ENCODE measurements around the gene HLCS. TPM values are rescaled to one million over a fixed set of nuclear protein-coding genes. Genes with fewer than 3 reads are reported as not detected.

The HLCS gene
- total and polyA plus RNA-seq, 8 donors = 15.9 to 25.3 (median 16.7) TPM

DNA sequence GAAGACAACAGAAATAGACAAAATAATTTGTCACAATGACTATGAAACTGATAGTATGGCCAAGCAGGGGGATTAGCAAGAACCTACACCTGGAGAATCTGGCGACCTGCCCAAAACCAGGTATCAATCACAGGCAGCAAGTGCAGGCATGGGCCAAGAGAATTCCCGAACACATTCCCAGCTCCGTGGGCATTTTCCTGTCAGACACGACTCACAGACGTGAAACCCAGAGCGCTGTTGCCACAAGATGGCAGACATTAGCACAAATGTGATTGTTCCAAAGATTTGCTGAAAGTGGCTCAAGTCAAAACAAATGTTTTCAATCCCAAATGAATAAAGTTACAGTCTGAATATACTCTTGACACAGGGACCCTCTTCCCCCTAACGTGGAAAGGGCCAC, 36.8 kb downstream of the HLCS start:
- Histone ChIP-seq H3K36me3 (peaks cover 0 to 32% of the 10 kb centered on the region in 2 donors), H3K4me3 (no peak overlapping the region), H3K27ac (no peak overlapping the region), H3K4me1 (no peaks in the 10 kb centered on the region), H3K27me3 (no peaks in the 10 kb centered on the region), H3K9me3 (no peaks in the 10 kb centered on the region)
- intact Hi-C loops (cut with DNase I) = loop anchor here in 1 of 2 donors (10.0 kb wide), 2 partner anchors 185 to 425 kb away; no protein-coding TSS in a partner anchor
- TF ChIP-seq, protein P1, sequence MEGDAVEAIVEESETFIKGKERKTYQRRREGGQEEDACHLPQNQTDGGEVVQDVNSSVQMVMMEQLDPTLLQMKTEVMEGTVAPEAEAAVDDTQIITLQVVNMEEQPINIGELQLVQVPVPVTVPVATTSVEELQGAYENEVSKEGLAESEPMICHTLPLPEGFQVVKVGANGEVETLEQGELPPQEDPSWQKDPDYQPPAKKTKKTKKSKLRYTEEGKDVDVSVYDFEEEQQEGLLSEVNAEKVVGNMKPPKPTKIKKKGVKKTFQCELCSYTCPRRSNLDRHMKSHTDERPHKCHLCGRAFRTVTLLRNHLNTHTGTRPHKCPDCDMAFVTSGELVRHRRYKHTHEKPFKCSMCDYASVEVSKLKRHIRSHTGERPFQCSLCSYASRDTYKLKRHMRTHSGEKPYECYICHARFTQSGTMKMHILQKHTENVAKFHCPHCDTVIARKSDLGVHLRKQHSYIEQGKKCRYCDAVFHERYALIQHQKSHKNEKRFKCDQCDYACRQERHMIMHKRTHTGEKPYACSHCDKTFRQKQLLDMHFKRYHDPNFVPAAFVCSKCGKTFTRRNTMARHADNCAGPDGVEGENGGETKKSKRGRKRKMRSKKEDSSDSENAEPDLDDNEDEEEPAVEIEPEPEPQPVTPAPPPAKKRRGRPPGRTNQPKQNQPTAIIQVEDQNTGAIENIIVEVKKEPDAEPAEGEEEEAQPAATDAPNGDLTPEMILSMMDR (IDR thresholded peaks at IDR 0.05) = no peak
- no peak for ATAC-seq
- no peak for DNase-seq

DNA sequence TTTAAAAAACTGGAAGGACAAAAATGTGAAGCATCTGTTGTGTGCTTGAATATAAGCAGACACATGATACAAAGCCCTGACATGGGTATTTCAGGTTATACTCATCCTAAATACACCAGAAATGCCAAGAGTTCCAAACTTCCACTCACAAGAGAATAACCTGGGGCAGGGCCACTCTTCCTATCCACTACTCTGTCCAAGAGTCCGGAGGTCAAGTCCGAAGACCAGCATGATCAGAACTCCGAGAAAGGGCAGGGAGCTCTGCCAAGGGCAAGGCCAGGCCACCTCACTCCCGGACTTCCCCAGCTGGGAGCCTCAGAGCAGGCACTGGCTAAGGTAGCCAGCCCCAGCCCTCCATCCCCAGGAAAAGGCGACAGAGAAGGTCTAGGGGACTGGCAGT, 37.5 kb downstream of the HLCS start:
- Histone ChIP-seq H3K9me3 (no peaks in the 10 kb centered on the region), H3K4me3 (no peak overlapping the region), H3K4me1 (no peaks in the 10 kb centered on the region), H3K36me3 (peaks cover 0 to 28% of the 10 kb centered on the region in 2 donors), H3K27ac (no peak overlapping the region), H3K27me3 (no peaks in the 10 kb centered on the region)
- intact Hi-C loops (cut with DNase I) = loop anchor here in 1 of 2 donors (10.0 kb wide), 2 partner anchors 184 to 424 kb away; no protein-coding TSS in a partner anchor
- DNase-seq = no peak
- TF ChIP-seq, protein P1 (IDR thresholded peaks at IDR 0.05) = no peak
- no peak for ATAC-seq

DNA sequence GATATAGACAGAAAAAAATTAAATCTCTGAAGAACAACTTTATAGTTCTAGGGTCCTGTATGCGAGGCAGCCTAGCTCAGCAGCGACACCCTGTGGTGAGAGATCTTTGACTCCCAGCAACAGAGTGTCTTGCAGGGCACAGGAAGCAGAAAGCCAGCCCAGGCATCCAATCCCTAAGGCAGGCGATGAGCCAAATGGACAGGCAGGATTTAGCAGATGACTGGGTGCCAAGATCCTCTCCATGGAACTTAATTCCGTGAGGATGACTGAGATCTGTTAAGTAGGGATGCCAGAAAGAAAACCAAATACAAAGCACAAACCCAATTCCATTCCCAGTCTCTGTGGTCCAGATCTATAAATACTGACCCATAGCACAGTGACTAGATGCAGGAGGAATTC, 38.8 kb downstream of the HLCS start:
- Histone ChIP-seq H3K27ac (no peak overlapping the region), H3K27me3 (no peaks in the 10 kb centered on the region), H3K9me3 (no peaks in the 10 kb centered on the region), H3K4me3 (no peak overlapping the region), H3K4me1 (no peaks in the 10 kb centered on the region), H3K36me3 (peaks cover 0 to 16% of the 10 kb centered on the region in 2 donors)
- intact Hi-C loops (cut with DNase I) = loop anchor here in 1 of 2 donors (10.0 kb wide), 2 partner anchors 183 to 423 kb away; no protein-coding TSS in a partner anchor
- ATAC-seq = peak; percentile 94
- TF ChIP-seq, protein P1 (IDR thresholded peaks at IDR 0.05) = peak; percentile 77 to 84
- peak in 3 of 4 donors; percentile 56 to 87 (median 75) for DNase-seq

DNA sequence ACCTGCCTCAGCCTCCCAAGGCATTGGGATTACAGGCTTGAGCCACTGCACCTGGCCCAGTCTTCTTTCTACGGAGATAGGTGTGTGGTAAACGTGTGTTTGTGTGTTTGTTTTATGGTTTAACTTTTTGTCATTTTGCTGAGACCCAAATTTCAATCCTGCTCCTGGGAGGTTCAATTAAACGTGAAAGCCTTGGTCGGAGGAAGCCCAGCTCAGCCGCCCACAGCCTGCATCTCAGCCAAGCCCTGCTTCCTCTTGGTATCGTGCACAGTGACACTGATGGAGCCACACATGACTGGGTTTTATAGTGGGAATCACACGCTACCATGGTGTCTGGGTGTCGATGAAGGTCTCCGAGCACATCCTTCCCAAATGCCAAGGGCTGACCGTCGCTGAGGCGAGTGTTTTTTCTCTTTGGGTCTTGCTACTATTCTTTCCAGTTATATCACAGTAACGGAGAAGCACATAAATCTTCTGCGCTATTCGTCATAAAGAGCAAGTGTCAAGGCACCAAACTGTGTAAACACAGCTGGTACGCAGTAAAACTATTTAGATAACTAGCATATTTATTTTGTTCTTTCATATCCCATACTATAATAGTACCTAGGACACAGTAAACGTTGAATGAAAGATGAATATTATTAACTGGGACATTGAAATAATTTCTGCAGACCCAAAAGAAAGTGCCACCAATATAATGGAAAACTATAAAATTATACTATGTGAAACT, 39.3 kb downstream of the HLCS start:
- TF ChIP-seq, protein P1 (IDR thresholded peaks at IDR 0.05) = no peak
- intact Hi-C loops (cut with DNase I) = loop anchor here in 1 of 2 donors (10.0 kb wide), 2 partner anchors 182 to 422 kb away; no protein-coding TSS in a partner anchor
- Histone ChIP-seq H3K4me1 (no peaks in the 10 kb centered on the region), H3K4me3 (no peak overlapping the region), H3K27me3 (no peaks in the 10 kb centered on the region), H3K9me3 (no peaks in the 10 kb centered on the region), H3K36me3 (peaks cover 0 to 16% of the 10 kb centered on the region in 2 donors), H3K27ac (no peak overlapping the region)
- ATAC-seq = no peak
- DNase-seq = no peak

DNA sequence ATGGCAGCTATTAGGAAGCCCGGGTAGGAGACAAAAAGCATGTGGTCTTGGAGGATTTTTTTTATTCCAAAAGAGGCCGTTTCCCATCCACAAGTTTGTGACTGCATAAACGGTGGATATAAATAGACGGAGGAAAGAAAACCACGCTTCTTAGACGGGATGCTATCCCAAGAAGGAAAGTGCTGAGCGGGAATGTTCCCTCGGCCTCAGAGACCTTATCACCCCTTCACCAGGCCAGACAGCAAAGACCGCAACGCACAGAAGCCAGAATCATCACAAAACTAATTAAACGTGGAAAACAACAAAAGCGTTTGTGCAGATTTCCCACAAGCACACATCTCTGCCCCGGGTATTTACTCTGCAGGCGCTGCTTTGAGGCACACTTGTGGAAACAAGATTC, 43.2 kb downstream of the HLCS start:
- ATAC-seq = no peak
- Histone ChIP-seq H3K4me1 (peaks cover 0 to 3% of the 10 kb centered on the region in 2 donors), H3K27me3 (no peaks in the 10 kb centered on the region), H3K36me3 (peaks cover 0 to 5% of the 10 kb centered on the region in 2 donors), H3K27ac (no peak overlapping the region), H3K4me3 (no peak overlapping the region), H3K9me3 (no peaks in the 10 kb centered on the region)
- intact Hi-C loops (cut with DNase I) = loop anchor here in 1 of 2 donors (10.0 kb wide), 2 partner anchors 178 to 418 kb away; no protein-coding TSS in a partner anchor
- TF ChIP-seq, protein P1 (IDR thresholded peaks at IDR 0.05) = no peak
- no peak for DNase-seq
